Right atrium auricular region (tissue), 2 donors: ENCODE results near the gene OSBPL6. TPM values are rescaled to one million over a fixed set of nuclear protein-coding genes. Genes with fewer than 3 reads are reported as not detected.
A peak's percentile ranks its signal among the peaks of the same experiment; 100 is the strongest.

Experiments
- DNase-seq: peaks from one replicate; pipeline ENCODE4 v3.0.0-alpha.2; 2019; ENCODE audit warnings: low spot score
- H3K27ac ChIP-seq, 2 donors: fragments of 200-600 bp; sonication (generic); 1 replicate in 1 of 2; 2 replicates in 1 of 2; pipeline ENCODE4 v1.5.1; 2016 to 2019
- H3K27me3 ChIP-seq, 2 donors: fragments of 200-600 bp; sonication (generic); one replicate each; pipeline versions ENCODE4 v1.5.1 to v1.6.0; 2017 to 2019
- H3K36me3 ChIP-seq: fragments of 200-600 bp; sonication (generic); one replicate; pipeline ENCODE4 v1.5.1; 2016
- H3K4me1 ChIP-seq, 2 donors: fragments of 200-600 bp; sonication (generic); one replicate each; pipeline versions ENCODE4 v1.5.1 to v1.6.0; 2017 to 2019
- H3K4me3 ChIP-seq, 2 donors: fragments of 200-600 bp; sonication (generic); 1 replicate in 1 of 2; 2 replicates in 1 of 2; pipeline ENCODE4 v1.5.1; 2017 to 2019; ENCODE audit warnings: mild to moderate bottlenecking in 1 of 2, moderate library complexity in 1 of 2
- H3K9me3 ChIP-seq, 2 donors: fragments of 200-600 bp; sonication (generic); one replicate each; pipeline ENCODE4 v1.5.1; 2019
- total RNA-seq, 2 donors: library from RNA; depleted of rRNA; stranded (reverse); fragments of >200 nt; gene quantifications; one replicate each; pipeline ENCODE4 v1.1.0, GENCODE V29; 2016
- TF ChIP-seq, protein P1 (sequence below), 2 donors: fragments of 200-600 bp; sonication (generic); IDR thresholded peaks; one replicate each; pipeline ENCODE4 v1.5.1; 2019; ENCODE audit warnings: antibody characterized with exemption in 2 of 2

Gene OSBPL6
- total RNA-seq, 2 donors from 2014 or later = 4.8 to 11.5 TPM

DNA sequence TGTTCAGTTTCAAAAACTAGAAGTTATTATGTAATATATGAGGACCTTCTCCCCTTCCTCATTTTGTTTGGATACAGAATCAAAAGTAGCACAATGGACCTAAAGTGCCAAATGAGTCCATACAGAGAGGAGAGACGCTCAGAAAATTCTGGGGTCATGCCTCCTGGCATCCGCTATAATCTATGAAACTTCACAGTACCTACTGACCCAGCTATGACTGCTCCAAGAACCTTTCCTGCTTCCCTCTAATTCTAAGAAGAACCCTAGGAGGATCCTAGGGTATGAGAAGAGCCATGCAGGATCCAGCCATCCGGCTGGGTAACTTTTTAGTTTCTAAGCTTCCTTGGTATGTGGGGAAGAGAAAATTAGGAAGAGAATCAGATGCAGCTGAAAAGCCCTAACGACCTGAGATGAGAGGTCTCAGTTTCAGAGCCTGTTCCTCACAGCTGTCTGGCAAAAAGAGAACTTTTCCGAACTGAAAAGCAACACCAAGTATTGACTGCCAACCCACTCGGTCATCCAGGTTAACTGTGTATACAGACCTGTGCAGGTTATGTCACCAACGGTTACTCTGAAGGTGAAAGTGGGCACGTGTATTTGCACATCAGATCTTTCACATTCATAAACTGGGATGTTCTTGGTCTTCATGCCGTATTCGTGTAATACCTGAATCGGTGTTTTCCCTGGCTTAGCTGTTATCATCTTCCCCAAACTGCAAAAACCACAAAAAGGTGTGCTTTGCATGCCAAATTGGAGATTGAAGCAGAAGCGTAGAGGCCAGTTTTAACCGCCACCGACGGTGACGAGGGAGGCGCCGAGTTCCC is 255.6 kb downstream of the OSBPL6 start:
- no peaks in the 10 kb centered on the region for H3K27me3 ChIP-seq
- no peaks in the 10 kb centered on the region for H3K9me3 ChIP-seq
- H3K27ac ChIP-seq = peak overlapping the region; percentile 97 to 98
- TF ChIP-seq, protein P1, sequence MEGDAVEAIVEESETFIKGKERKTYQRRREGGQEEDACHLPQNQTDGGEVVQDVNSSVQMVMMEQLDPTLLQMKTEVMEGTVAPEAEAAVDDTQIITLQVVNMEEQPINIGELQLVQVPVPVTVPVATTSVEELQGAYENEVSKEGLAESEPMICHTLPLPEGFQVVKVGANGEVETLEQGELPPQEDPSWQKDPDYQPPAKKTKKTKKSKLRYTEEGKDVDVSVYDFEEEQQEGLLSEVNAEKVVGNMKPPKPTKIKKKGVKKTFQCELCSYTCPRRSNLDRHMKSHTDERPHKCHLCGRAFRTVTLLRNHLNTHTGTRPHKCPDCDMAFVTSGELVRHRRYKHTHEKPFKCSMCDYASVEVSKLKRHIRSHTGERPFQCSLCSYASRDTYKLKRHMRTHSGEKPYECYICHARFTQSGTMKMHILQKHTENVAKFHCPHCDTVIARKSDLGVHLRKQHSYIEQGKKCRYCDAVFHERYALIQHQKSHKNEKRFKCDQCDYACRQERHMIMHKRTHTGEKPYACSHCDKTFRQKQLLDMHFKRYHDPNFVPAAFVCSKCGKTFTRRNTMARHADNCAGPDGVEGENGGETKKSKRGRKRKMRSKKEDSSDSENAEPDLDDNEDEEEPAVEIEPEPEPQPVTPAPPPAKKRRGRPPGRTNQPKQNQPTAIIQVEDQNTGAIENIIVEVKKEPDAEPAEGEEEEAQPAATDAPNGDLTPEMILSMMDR (IDR thresholded peaks at IDR 0.05) = no peak
- H3K4me1 ChIP-seq = peaks cover 0 to 25% of the 10 kb centered on the region in 2 donors
- H3K36me3 ChIP-seq = peaks cover 35% of the 10 kb centered on the region
- peak overlapping the region; percentile 70 to 93 for H3K4me3 ChIP-seq
- DNase-seq = no peak

DNA sequence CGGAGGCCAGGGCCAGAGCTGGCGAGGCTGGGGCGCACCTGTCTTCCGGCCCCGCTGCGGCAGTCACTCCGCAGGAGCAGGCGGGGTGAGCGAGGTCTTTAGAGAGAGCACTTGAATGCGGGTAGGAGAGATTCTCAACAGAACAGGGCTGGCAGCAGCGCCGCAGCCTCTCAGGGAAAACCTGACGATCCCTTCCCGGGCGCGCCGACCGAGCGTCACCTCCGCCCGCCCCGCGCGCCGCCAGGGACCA is 256.1 kb downstream of the OSBPL6 start:
- Histone ChIP-seq H3K4me1 (peaks cover 0 to 25% of the 10 kb centered on the region in 2 donors), H3K4me3 (peak overlapping the region; percentile 70 to 93), H3K27ac (peak overlapping the region; percentile 97 to 98), H3K27me3 (no peaks in the 10 kb centered on the region), H3K36me3 (peaks cover 30% of the 10 kb centered on the region), H3K9me3 (no peaks in the 10 kb centered on the region)
- peak; percentile 60 for DNase-seq
- TF ChIP-seq, protein P1 (IDR thresholded peaks at IDR 0.05) = no peak

DNA sequence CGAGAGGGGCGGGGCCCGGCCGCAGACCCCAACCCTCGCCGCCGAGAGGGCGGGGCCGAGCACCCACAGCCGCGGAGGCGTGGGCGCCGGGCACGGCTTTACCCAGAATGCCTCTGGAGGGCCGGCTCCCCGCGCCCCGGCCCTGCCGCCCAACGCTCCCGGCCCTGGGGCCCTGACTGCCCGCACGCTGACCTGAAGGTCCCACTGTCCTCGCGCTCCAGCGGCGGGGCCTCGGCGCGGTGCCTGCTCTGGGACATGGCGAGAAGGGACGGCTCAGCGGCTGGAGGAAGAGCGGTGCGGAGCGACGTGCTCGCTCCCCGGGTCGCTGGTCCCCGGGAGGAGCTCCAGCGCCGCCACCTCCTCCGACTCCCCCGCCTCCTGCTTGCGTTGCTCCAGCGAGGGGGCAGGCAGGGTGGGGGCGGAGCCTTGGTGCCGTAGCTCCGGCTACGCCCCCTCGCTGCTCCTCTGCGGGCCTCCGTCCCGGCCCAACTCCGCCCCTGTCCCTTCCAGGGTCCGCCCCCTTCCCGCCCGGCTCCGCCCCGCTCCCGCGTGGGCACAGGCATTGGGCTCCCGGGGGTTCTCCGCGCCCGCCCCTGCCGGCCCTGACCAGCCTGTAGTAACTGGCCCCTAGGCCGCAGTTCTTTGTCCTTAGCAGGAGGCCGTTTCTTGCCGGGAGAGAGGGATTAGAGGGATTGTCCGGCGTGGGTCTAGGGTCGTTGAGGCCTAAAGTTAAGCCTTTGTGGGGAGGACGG is 256.6 kb downstream of the OSBPL6 start, which contains the start of the genes PJVK and PRKRA:
TSS of gene PJVK (plus strand) at position 605 of the 752 bp plus-strand sequence. CDS start 2,032 bp downstream, outside the sequence.
TSS of gene PRKRA (minus strand) at position 402 of the 752 bp plus-strand sequence. CDS start at position 257, 145 bp downstream.
- H3K9me3 ChIP-seq = no peaks in the 10 kb centered on the region
- no peaks in the 10 kb centered on the region for H3K27me3 ChIP-seq
- H3K36me3 ChIP-seq = peaks cover 25% of the 10 kb centered on the region
- peak within 1 kb of the TSS; percentile 97 to 98 for H3K27ac ChIP-seq
- TF ChIP-seq, protein P1 (IDR thresholded peaks at IDR 0.05) = peak in 1 of 2 donors; percentile 42
- peaks cover 0 to 25% of the 10 kb centered on the region in 2 donors for H3K4me1 ChIP-seq
- DNase-seq = peak; percentile 96
- H3K4me3 ChIP-seq = peak within 1 kb of the TSS; percentile 70 to 93

DNA sequence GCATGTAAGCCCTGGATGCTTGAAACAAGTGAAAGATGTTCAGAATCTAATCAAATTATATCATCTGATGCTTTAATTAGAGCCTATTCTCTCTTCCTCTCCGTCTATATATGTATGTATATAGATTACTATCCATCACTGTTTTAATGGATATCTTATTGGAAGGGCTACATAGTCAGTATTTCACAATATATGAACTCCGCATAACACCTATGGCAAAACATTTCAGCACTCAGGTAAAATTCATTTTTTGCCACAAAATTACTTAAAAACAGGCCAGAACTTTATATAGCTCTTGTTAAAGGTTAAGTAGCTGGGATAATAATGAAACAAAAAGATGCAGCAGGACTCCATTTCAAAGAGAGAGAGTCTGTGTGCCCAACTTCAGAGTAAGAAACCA is 258.0 kb downstream of the OSBPL6 start:
- no peak overlapping the region for H3K4me3 ChIP-seq
- peaks cover 0 to 25% of the 10 kb centered on the region in 2 donors for H3K4me1 ChIP-seq

More for the DNA sequence above, 258.0 kb downstream of the OSBPL6 start:
- Histone ChIP-seq H3K9me3 (no peaks in the 10 kb centered on the region), H3K27ac (no peak overlapping the region), H3K36me3 (peaks cover 14% of the 10 kb centered on the region), H3K27me3 (no peaks in the 10 kb centered on the region)
- DNase-seq = no peak
- TF ChIP-seq, protein P1 (IDR thresholded peaks at IDR 0.05) = no peak

Other genes with a start within 250 kb of the OSBPL6 start
- gene PDE11A, start 121.7 kb upstream of the OSBPL6 start, total RNA-seq = 1 to 10 TPM in 1 of 2 donors, not detected in 1; 1.2 TPM
- gene RBM45, start 82.1 kb upstream of the OSBPL6 start, total RNA-seq = 1 to 10 TPM; 4.1 to 8.5 TPM